Breast epithelium (tissue), 4 donors: Measurements from ENCODE around the gene ITPR3. TPM values are rescaled to one million over a fixed set of nuclear protein-coding genes. Genes with fewer than 3 reads are reported as not detected.
A peak's percentile ranks its signal among the peaks of the same experiment; 100 is the strongest.

ENCODE experiments used
- DNase-seq, 2 donors: peaks; one replicate each; pipeline ENCODE4 v3.0.0-alpha.2; 2019; ENCODE audit warnings: low spot score in 2 of 2
- H3K27ac ChIP-seq, 2 donors: fragments of 200-600 bp; sonication (generic) in 1 of 2; one replicate each; pipeline ENCODE4 v1.5.1; 2016 to 2019; ENCODE audit warnings: mild to moderate bottlenecking in 1 of 2
- H3K27me3 ChIP-seq, 2 donors: fragments of 200-600 bp; sonication (generic) in 1 of 2; one replicate each; pipeline versions ENCODE4 v1.5.1 to v1.6.0; 2017 to 2019; ENCODE audit warnings: control low read depth in 1 of 2, mild to moderate bottlenecking in 1 of 2
- H3K36me3 ChIP-seq: fragments of 200-600 bp; one replicate; pipeline ENCODE4 v1.5.1; 2019
- H3K4me1 ChIP-seq, 2 donors: fragments of 200-600 bp; sonication (generic); one replicate each; pipeline ENCODE4 v1.5.1; 2016 to 2019; ENCODE audit warnings: control low read depth in 1 of 2
- H3K4me3 ChIP-seq, 3 donors: fragments of 200-600 bp; sonication (generic); 1 replicate in 2 of 3; 2 replicates in 1 of 3; pipeline ENCODE4 v1.5.1; 2016 to 2019; ENCODE audit warnings: mild to moderate bottlenecking in 3 of 3, moderate library complexity in 2 of 3
- H3K9me3 ChIP-seq, 2 donors: fragments of 200-600 bp; sonication (generic) in 1 of 2; one replicate each; pipeline ENCODE4 v1.5.1; 2016 to 2019; ENCODE audit warnings: control low read depth in 1 of 2
- CTCF ChIP-seq, 3 donors: fragments of 450-650 bp; IDR thresholded peaks; one replicate each; pipeline ENCODE4 v1.5.1; 2016 to 2017; ENCODE audit warnings: antibody characterized with exemption in 3 of 3, mild to moderate bottlenecking in 3 of 3, moderate library complexity in 3 of 3
- POLR2A ChIP-seq: fragments of 450-650 bp; IDR thresholded peaks from one replicate; pipeline ENCODE4 v1.6.1; 2016; ENCODE audit warnings: antibody characterized with exemption, mild to moderate bottlenecking, moderate library complexity
- POLR2AphosphoS5 ChIP-seq, 3 donors: sonication (generic); formaldehyde crosslinking; IDR thresholded peaks; one replicate each; pipeline ENCODE4 v1.6.1; 2017; ENCODE audit warnings: antibody characterized with exemption in 3 of 3
- intact Hi-C: fragments of 100-400 bp; cut with DNase I; formaldehyde crosslinking; loops from one replicate; pipeline ENCODE4 v1.15.1; 2023; ENCODE audit warnings: low total_unique reads
- total RNA-seq, 3 donors: library from RNA; depleted of rRNA; stranded (reverse); fragments of >200 nt; gene quantifications; one replicate each; pipeline ENCODE4 v1.1.0, GENCODE V29; 2016

The ITPR3 gene
- total RNA-seq, 3 donors from 2014 or later: 18.4 to 40.0 (median 27.7) TPM

- DNase-seq: no peak
- H3K27ac ChIP-seq: peak overlapping the region in 1 of 2 donors; percentile 83
- peaks cover 0 to 7% of the 10 kb centered on the region in 2 donors for H3K4me1 ChIP-seq
- H3K9me3 ChIP-seq: no peaks in the 10 kb centered on the region
- no peak for TF ChIP-seq POLR2AphosphoS5 (IDR thresholded peaks at IDR 0.05)
- TF ChIP-seq POLR2A: no peak
- no peak for TF ChIP-seq CTCF (IDR thresholded peaks at IDR 0.05)
- no peaks in the 10 kb centered on the region for H3K36me3 ChIP-seq
- H3K4me3 ChIP-seq: no peak overlapping the region
- intact Hi-C loops: no loop called here
- no peaks in the 10 kb centered on the region for H3K27me3 ChIP-seq
These were observed 117.8 kb downstream of the ITPR3 start for GRCh38 chr6:33738879-33739278.

- Histone ChIP-seq H3K27me3 (no peaks in the 10 kb centered on the region), H3K27ac (peak overlapping the region; percentile 80 to 83), H3K36me3 (no peaks in the 10 kb centered on the region), H3K4me3 (no peak overlapping the region), H3K4me1 (peaks cover 2 to 9% of the 10 kb centered on the region in 2 donors), H3K9me3 (no peaks in the 10 kb centered on the region)
- no peak for TF ChIP-seq POLR2AphosphoS5 (IDR thresholded peaks at IDR 0.05)
- TF ChIP-seq POLR2A: no peak
- TF ChIP-seq CTCF (IDR thresholded peaks at IDR 0.05): no peak
- DNase-seq: no peak
- intact Hi-C loops: no loop called here
These were observed 118.4 kb downstream of the ITPR3 start for GRCh38 chr6:33739571-33739970.

GRCh38 chr6:33740204-33740608 lies 119.1 kb downstream of the ITPR3 start:
- Histone ChIP-seq H3K4me3 (no peak overlapping the region), H3K4me1 (peaks cover 7 to 12% of the 10 kb centered on the region in 2 donors), H3K36me3 (no peaks in the 10 kb centered on the region), H3K27me3 (no peaks in the 10 kb centered on the region), H3K9me3 (no peaks in the 10 kb centered on the region), H3K27ac (peak overlapping the region; percentile 80 to 83)
- peak; percentile 73 to 81 for DNase-seq
- TF ChIP-seq POLR2A (no peak), CTCF (IDR thresholded peaks at IDR 0.05) (no peak), POLR2AphosphoS5 (IDR thresholded peaks at IDR 0.05) (peak in 1 of 3 donors; percentile 53)
- intact Hi-C loops: no loop called here

- Histone ChIP-seq H3K4me1 (peaks cover 7 to 12% of the 10 kb centered on the region in 2 donors), H3K4me3 (no peak overlapping the region), H3K36me3 (no peaks in the 10 kb centered on the region), H3K27ac (peak overlapping the region; percentile 80 to 83), H3K27me3 (no peaks in the 10 kb centered on the region), H3K9me3 (no peaks in the 10 kb centered on the region)
- no peak for DNase-seq
- TF ChIP-seq POLR2AphosphoS5 (IDR thresholded peaks at IDR 0.05) (no peak), POLR2A (no peak), CTCF (IDR thresholded peaks at IDR 0.05) (no peak)
- intact Hi-C loops: no loop called here
These were observed 119.7 kb downstream of the ITPR3 start for GRCh38 chr6:33740794-33741193.

GRCh38 chr6:33742092-33742491 lies 121.0 kb downstream of the ITPR3 start:
- Histone ChIP-seq H3K27ac (no peak overlapping the region), H3K4me1 (peaks cover 7 to 12% of the 10 kb centered on the region in 2 donors), H3K36me3 (no peaks in the 10 kb centered on the region), H3K9me3 (no peaks in the 10 kb centered on the region), H3K4me3 (no peak overlapping the region), H3K27me3 (no peaks in the 10 kb centered on the region)
- TF ChIP-seq POLR2AphosphoS5 (IDR thresholded peaks at IDR 0.05) (no peak), CTCF (IDR thresholded peaks at IDR 0.05) (no peak)
- intact Hi-C loops: no loop called here
- no peak for DNase-seq
